Right kidney (tissue), 1 donor: Measurements from ENCODE around the gene UVSSA.
"Not testable (repeated sequence)": the region's sequence is repeated elsewhere in the genome, so short reads cannot be mapped to it uniquely, and the experiment has no call there.

Source experiments
- DNase-seq: peaks from one replicate; pipeline ENCODE4 v3.0.0-alpha.2; 2016

The UVSSA gene

GRCh38 chr4:1364217-1364616, 17.2 kb downstream of the UVSSA start:
- DNase-seq: no peak

GRCh38 chr4:1364748-1365147, 17.7 kb downstream of the UVSSA start:
- DNase-seq: no peak

- DNase-seq: no peak
These were observed 18.5 kb downstream of the UVSSA start for GRCh38 chr4:1365271-1366178.

GRCh38 chr4:1366371-1367229, 19.6 kb downstream of the UVSSA start:
- no peak for DNase-seq

- DNase-seq: no peak
These were observed 20.4 kb downstream of the UVSSA start for GRCh38 chr4:1367230-1367935.

- no peak for DNase-seq
These were observed 20.9 kb downstream of the UVSSA start for GRCh38 chr4:1367936-1368289.

- no peak for DNase-seq
These were observed 21.5 kb downstream of the UVSSA start for GRCh38 chr4:1368421-1369090.

GRCh38 chr4:1369091-1369450, 22.1 kb downstream of the UVSSA start:
- no peak for DNase-seq

GRCh38 chr4:1369479-1370079, 22.6 kb downstream of the UVSSA start:
- no peak for DNase-seq

- DNase-seq: no peak
These were observed 23.5 kb downstream of the UVSSA start for GRCh38 chr4:1370321-1371124.

- DNase-seq: no peak
These were observed 24.5 kb downstream of the UVSSA start for GRCh38 chr4:1371176-1372165.

GRCh38 chr4:1372576-1372975, 25.6 kb downstream of the UVSSA start:
- DNase-seq: not testable (repeated sequence)

- no peak for DNase-seq
These were observed 27.1 kb downstream of the UVSSA start for GRCh38 chr4:1373892-1374705.

- DNase-seq: no peak
These were observed 27.7 kb downstream of the UVSSA start for GRCh38 chr4:1374706-1375045.

GRCh38 chr4:1375051-1375721, 28.2 kb downstream of the UVSSA start:
- DNase-seq: no peak

GRCh38 chr4:1375761-1376322, 28.8 kb downstream of the UVSSA start:
- no peak for DNase-seq

- no peak for DNase-seq
These were observed 29.4 kb downstream of the UVSSA start for GRCh38 chr4:1376391-1376840.
